ENCODE data around the gene VWF.
"Not testable (repeated sequence)": the region's sequence is repeated elsewhere in the genome, so short reads cannot be mapped to it uniquely, and the experiment has no call there.

DNA sequence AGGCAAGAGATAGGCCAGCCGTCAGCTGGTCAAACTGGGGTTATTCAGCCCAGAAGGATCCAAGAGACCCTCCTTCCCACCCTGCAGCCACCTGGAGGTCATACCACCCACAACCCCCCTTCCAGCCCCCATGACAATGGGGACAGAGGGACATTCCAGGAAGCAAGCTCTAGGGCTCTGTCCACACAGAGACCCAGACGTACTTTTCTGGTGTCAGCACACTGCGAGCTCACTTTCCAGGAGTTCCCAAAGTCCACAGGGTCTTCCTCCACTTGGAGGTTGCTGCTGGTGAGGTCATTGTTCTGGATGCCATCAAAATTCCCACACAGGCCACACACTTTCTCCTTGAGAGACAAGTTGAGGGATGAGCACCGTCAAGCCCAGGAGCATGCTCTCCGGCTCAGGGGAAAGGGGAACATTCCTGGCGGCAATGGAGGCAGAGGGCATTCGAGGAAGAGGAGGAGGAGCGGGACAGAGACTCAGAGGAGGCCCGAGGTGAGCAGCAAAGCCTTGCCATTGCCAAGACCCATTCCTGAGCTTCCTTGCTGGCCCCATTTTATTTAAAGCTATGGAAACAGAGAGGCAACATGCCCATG, 98.7 kb downstream of the VWF start:
- not testable (repeated sequence) for TF ChIP-seq EZH2 (IDR thresholded peaks at IDR 0.05; ENCODE audit: low read depth, unreplicated experiment); CTCF (conservative IDR thresholded peaks at IDR 0.05; ENCODE audit: low read depth in 2 of 2); JUNB (IDR thresholded peaks at IDR 0.05; ENCODE audit: unreplicated experiment); POLR2AphosphoS5 (IDR thresholded peaks at IDR 0.05; ENCODE audit: low read depth); ZNF114 (CRISPR knock-in tag; IDR thresholded peaks at IDR 0.05); CREB1 (CRISPR knock-in tag; IDR thresholded peaks at IDR 0.05; ENCODE audit: low read depth); EZH2phosphoT487 (IDR thresholded peaks at IDR 0.05; ENCODE audit: unreplicated experiment); ZNF331 (CRISPR knock-in tag; IDR thresholded peaks at IDR 0.05; ENCODE audit: low read depth); REST (IDR thresholded peaks at IDR 0.05; ENCODE audit: unreplicated experiment); STAT1 (IDR thresholded peaks at IDR 0.05; ENCODE audit: unreplicated experiment); NANOG (IDR thresholded peaks at IDR 0.05; ENCODE audit: borderline replicate concordance)
- TF ChIP-seq, protein P1, sequence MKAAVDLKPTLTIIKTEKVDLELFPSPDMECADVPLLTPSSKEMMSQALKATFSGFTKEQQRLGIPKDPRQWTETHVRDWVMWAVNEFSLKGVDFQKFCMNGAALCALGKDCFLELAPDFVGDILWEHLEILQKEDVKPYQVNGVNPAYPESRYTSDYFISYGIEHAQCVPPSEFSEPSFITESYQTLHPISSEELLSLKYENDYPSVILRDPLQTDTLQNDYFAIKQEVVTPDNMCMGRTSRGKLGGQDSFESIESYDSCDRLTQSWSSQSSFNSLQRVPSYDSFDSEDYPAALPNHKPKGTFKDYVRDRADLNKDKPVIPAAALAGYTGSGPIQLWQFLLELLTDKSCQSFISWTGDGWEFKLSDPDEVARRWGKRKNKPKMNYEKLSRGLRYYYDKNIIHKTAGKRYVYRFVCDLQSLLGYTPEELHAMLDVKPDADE (IDR thresholded peaks at IDR 0.05), result not testable (repeated sequence)
